Dendritic cell treated with granulocyte-macrophage colony-stimulating factor and Interleukin-4, amounts not matched to agents 40 ng/mL and 50 ng/mL, for 4 days (primary cell): ENCODE results near the gene CD248.
A peak's percentile ranks its signal among the peaks of the same experiment; 100 is the strongest.

Source experiments
- H3K27ac Mint-ChIP-seq: one replicate; pipeline ENCODE4 v1.8.0; 2022; ENCODE audit warnings: mild to moderate bottlenecking, mixed read lengths
- H3K27me3 Mint-ChIP-seq: one replicate; pipeline ENCODE4 v1.8.0; 2022; ENCODE audit warnings: mild to moderate bottlenecking, mixed read lengths
- H3K36me3 Mint-ChIP-seq: one replicate; pipeline ENCODE4 v1.8.0; 2022; ENCODE audit warnings: low read depth, mixed read lengths
- H3K4me1 Mint-ChIP-seq: one replicate; pipeline ENCODE4 v1.8.0; 2022; ENCODE audit warnings: low read depth, mixed read lengths
- H3K4me3 Mint-ChIP-seq: one replicate; pipeline ENCODE4 v1.8.0; 2022; ENCODE audit warnings: mild to moderate bottlenecking, moderate library complexity, mixed read lengths
- H3K9me3 Mint-ChIP-seq: one replicate; pipeline ENCODE4 v1.8.0; 2022; ENCODE audit warnings: mixed read lengths
- intact Hi-C: fragments of 100-400 bp; cut with micrococcal nuclease; formaldehyde crosslinking; loops from one replicate; pipeline ENCODE4 v1.15.0; 2022

CD248 gene

DNA sequence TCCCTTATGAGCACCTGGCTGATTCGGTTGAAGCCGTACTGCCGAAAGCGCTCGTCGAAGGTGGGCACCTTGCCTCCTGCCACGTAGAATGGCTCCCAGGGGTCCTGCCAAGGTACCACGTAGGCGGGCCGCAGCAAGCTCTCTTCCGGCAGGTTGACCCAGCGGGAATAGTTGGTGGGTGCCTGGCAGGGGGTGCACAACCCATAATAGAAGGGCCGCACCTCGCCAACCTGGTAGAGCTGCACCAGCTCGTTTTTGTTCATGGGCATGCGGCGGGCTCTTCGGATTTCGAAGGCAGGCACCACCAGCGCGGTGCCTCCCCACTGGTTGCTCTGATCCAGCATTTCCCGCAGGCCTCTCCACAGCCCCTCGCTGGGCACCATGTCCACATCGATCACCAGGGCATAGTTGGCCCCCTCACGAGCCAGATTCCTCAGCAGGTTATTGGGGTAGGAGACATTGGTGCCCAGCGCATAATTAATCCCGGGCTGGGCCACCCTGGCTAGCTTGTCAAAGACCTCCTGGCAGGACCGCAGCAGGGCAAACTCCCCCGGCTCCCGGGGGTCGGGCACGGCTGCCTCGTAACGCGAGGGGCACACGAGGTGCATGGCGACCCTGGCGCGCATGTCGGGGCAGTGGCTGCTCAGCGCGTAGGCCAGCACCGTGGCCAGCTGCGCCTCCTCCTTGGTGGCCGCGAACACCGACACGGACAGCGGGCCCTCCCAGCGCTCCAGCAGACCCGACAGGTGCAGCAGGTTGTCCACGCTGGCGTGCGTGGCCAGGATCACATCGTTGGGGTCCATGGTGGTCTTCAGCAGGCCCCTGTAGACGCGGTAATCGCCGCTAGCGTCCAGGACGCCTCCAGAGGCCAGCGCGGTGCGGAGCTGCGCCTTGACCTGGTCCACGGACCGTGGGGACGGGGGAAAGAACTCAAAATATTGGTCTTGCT, 29.9 kb upstream of the CD248 start:
- Mint-ChIP-seq H3K36me3 (peaks cover 28% of the 10 kb centered on the region), H3K27ac (peak overlapping the region; percentile 25), H3K4me3 (peak overlapping the region; percentile 71), H3K9me3 (no peaks in the 10 kb centered on the region), H3K4me1 (peaks cover 45% of the 10 kb centered on the region), H3K27me3 (peaks cover 22% of the 10 kb centered on the region)
- intact Hi-C loops = no loop called here

DNA sequence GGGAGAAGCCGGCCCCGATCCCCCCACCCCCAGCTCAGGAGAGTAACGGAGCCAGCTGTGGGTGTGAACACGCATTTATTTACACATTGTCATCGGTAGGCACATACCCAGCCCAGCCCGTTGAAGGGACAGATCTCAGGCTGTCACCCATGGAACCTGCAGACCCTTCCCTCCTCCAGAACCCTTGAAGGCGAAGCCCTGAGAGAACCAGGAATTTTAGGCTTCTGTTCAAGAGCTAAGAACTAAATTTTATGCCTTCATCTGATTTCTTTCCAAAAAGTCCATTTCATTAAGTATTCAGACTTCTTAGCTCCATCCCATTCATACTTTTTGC, 28.4 kb upstream of the CD248 start:
- peaks cover 21% of the 10 kb centered on the region for H3K27me3 Mint-ChIP-seq
- intact Hi-C loops = no loop called here

DNA sequence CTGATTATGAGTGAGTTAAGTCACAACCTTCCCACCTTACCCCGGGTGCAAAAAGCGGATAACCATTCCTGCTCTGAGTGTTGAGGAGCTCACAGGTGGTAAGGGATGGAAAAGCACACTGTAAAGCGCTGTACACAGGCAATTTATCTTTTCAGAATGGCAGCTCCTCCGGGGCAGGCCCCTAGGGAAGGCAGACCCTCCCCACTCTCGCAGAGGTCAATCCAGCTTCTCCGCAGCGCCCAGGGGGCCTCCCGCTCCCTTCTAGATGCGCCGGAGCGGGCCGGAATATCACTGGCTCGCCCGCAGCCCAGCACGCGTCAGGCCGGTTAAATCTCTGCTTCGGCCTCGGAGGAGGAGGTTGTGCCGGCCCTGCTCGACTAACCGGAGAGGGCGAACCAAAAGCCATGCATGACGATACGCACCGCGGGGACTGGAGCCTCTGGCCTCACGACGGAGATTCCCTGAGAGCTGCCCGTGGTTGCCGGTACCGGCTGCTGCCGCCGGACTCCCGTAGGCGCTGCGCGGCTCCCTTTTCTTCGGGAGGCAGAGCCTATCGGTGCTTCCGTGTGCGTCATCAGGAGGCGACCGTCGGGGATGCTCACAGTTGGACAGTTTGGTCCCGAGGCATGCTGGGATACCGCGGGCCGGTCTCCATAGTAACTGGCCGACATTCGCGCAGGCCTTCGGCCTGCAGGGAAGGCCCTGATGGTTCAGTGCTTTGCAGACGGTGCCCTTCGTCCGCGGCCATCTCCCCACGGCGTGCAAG, 27.9 kb upstream of the CD248 start, which contains the start of gene BRMS1:
Gene BRMS1, minus strand, starts transcription at position 555 of the 766 bp plus-strand sequence. CDS start 2,870 bp downstream, outside the sequence.
- Mint-ChIP-seq H3K27ac (peak within 1 kb of the TSS; percentile 96), H3K4me3 (peak within 1 kb of the TSS; percentile 91), H3K27me3 (peaks cover 21% of the 10 kb centered on the region), H3K9me3 (no peaks in the 10 kb centered on the region), H3K36me3 (peaks cover 48% of the 10 kb centered on the region), H3K4me1 (peaks cover 45% of the 10 kb centered on the region)
- intact Hi-C loops = no loop called here

More for the DNA sequence above, 28.4 kb upstream of the CD248 start:
- H3K9me3 Mint-ChIP-seq = no peaks in the 10 kb centered on the region
- peaks cover 45% of the 10 kb centered on the region for H3K4me1 Mint-ChIP-seq
- H3K36me3 Mint-ChIP-seq = peaks cover 42% of the 10 kb centered on the region
- H3K4me3 Mint-ChIP-seq = peak overlapping the region; percentile 91
- peak overlapping the region; percentile 96 for H3K27ac Mint-ChIP-seq

DNA sequence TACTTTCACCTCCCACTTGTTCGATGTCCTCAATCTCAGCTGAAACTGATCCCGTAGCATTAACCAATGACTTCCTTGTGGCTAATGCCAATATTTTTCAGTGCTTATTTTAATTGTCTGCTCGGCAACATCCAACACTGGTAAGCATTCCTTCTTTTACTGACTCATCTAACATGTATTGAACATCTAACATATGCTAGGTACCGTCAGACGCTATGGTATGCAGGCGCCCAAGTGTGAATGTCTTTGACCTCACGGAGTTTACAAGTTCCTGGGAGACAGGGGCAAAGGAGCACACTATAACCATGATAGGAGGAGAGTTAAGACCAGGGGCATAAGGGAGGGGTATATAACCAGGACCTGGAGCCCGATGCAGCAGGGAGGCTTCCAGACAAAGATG, 26.3 kb upstream of the CD248 start:
- peaks cover 63% of the 10 kb centered on the region for H3K36me3 Mint-ChIP-seq
- peaks cover 11% of the 10 kb centered on the region for H3K27me3 Mint-ChIP-seq
- H3K9me3 Mint-ChIP-seq = no peaks in the 10 kb centered on the region
- peak overlapping the region; percentile 28 for H3K27ac Mint-ChIP-seq
- intact Hi-C loops = no loop called here
- peaks cover 42% of the 10 kb centered on the region for H3K4me1 Mint-ChIP-seq
- no peak overlapping the region for H3K4me3 Mint-ChIP-seq

GRCh38 chr11:66341502-66342126, 24.8 kb upstream of the CD248 start:
- intact Hi-C loops = no loop called here
- H3K36me3 Mint-ChIP-seq = peaks cover 78% of the 10 kb centered on the region
- H3K9me3 Mint-ChIP-seq = no peaks in the 10 kb centered on the region
- no peak overlapping the region for H3K4me3 Mint-ChIP-seq
- H3K27ac Mint-ChIP-seq = no peak overlapping the region
- H3K27me3 Mint-ChIP-seq = no peaks in the 10 kb centered on the region
- H3K4me1 Mint-ChIP-seq = peaks cover 44% of the 10 kb centered on the region

DNA sequence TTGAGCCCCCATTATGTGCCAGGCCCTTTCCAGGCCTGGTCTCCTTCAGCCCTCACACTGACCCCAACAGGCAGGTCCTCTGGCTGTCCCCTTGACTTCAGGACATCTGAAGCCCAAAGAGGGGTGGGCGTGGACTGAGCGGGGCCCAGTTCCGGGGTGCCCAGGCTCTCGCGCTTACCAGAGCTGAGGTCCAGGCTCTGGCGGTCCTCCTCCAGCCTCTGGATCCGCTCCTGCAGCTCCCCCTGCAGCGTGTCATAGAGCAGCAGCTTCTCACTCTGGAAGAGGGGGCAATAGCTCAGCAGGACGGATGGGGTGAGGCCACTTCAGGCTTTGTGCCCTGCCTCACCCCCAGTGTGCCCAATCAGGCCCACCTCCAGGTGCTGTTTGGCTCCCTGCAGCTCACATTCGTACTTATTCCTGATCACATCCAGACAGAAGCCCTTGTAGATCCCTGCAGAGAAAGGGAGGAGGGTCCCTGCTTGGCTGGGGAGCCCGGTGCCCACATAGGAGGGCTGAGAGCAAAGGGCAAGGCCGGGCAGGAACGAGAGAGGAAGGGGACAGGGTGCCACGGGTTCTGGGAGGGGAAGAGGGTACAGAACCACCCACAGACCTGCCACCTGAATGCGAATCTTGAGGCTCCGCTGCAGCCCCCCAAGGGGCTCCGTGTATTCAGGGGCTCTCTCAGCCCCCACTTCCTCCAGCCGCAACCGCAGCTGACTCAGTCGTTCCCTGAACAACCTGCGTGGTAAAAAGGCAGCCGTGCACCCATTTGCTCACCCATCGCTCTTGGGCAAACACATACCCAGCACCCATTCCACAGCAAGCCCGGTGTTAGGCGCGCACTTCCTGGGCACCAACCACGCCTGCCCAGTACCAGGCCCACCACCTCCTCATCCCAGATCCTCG, 24.0 kb upstream of the CD248 start:
- Mint-ChIP-seq H3K36me3 (peaks cover 84% of the 10 kb centered on the region), H3K27ac (no peak overlapping the region), H3K4me1 (peaks cover 46% of the 10 kb centered on the region), H3K4me3 (no peak overlapping the region), H3K9me3 (no peaks in the 10 kb centered on the region), H3K27me3 (no peaks in the 10 kb centered on the region)
- intact Hi-C loops = no loop called here

GRCh38 chr11:66339686-66340483, 23.0 kb upstream of the CD248 start:
- Mint-ChIP-seq H3K27ac (no peak overlapping the region), H3K4me3 (no peak overlapping the region), H3K36me3 (peaks cover 87% of the 10 kb centered on the region), H3K9me3 (no peaks in the 10 kb centered on the region), H3K4me1 (peaks cover 48% of the 10 kb centered on the region), H3K27me3 (no peaks in the 10 kb centered on the region)
- intact Hi-C loops = no loop called here

GRCh38 chr11:66339162-66339675, 22.4 kb upstream of the CD248 start:
- peaks cover 47% of the 10 kb centered on the region for H3K4me1 Mint-ChIP-seq
- intact Hi-C loops = no loop called here
- H3K27me3 Mint-ChIP-seq = no peaks in the 10 kb centered on the region
- H3K4me3 Mint-ChIP-seq = no peak overlapping the region
- no peaks in the 10 kb centered on the region for H3K9me3 Mint-ChIP-seq
- peaks cover 85% of the 10 kb centered on the region for H3K36me3 Mint-ChIP-seq
- H3K27ac Mint-ChIP-seq = peak overlapping the region; percentile 20

- Mint-ChIP-seq H3K4me1 (peaks cover 46% of the 10 kb centered on the region), H3K9me3 (no peaks in the 10 kb centered on the region), H3K27me3 (no peaks in the 10 kb centered on the region), H3K4me3 (no peak overlapping the region), H3K27ac (peak overlapping the region; percentile 20), H3K36me3 (peaks cover 89% of the 10 kb centered on the region)
- intact Hi-C loops = no loop called here
Measured at GRCh38 chr11:66338276-66339161, 21.7 kb upstream of the CD248 start.

- peaks cover 35% of the 10 kb centered on the region for H3K4me1 Mint-ChIP-seq
- H3K9me3 Mint-ChIP-seq = no peaks in the 10 kb centered on the region
- peaks cover 89% of the 10 kb centered on the region for H3K36me3 Mint-ChIP-seq
- H3K4me3 Mint-ChIP-seq = no peak overlapping the region
- peak overlapping the region; percentile 1 for H3K27ac Mint-ChIP-seq
- intact Hi-C loops = no loop called here
- H3K27me3 Mint-ChIP-seq = no peaks in the 10 kb centered on the region
Measured at GRCh38 chr11:66337103-66337899, 20.5 kb upstream of the CD248 start.
